ENCODE results near the gene GHRL.

DNA sequence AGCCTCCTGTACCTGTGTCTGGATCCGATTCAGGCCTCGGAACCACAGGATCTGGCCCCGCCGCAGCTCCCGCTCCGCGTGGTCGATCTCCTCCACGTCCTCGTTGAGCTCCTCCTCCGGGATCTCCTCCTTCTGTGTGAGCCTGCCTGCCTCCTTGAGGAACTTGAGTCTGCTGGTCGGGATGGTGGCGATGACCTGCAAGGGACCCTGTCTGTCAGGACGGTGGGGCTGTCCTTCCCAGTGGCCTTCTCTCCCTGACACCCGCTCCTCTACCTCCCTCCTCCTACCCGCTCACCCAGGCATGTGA, 45.4 kb upstream of the GHRL start:
- TF ChIP-seq POLR2A (IDR thresholded peaks at IDR 0.05; ENCODE audit: low read depth, low read length) (no peak), EZH2 (IDR thresholded peaks at IDR 0.05; ENCODE audit: borderline replicate concordance, low read depth, low read length, severe bottlenecking) (no peak), POLR2AphosphoS5 (IDR thresholded peaks at IDR 0.05; ENCODE audit: insufficient read depth, low read depth, low read length) (no peak), JUN (IDR thresholded peaks at IDR 0.05; ENCODE audit: borderline replicate concordance, insufficient read depth, insufficient read length, low read depth) (no peak), FOS (IDR thresholded peaks at IDR 0.05; ENCODE audit: borderline replicate concordance, insufficient read depth, low read length) (no peak), MYC (IDR thresholded peaks at IDR 0.05; ENCODE audit: low read depth, low read length) (no peak), GATA2 (IDR thresholded peaks at IDR 0.05; ENCODE audit: insufficient read depth, insufficient read length, low read depth, low read length) (no peak)
- TF ChIP-seq, protein P1, sequence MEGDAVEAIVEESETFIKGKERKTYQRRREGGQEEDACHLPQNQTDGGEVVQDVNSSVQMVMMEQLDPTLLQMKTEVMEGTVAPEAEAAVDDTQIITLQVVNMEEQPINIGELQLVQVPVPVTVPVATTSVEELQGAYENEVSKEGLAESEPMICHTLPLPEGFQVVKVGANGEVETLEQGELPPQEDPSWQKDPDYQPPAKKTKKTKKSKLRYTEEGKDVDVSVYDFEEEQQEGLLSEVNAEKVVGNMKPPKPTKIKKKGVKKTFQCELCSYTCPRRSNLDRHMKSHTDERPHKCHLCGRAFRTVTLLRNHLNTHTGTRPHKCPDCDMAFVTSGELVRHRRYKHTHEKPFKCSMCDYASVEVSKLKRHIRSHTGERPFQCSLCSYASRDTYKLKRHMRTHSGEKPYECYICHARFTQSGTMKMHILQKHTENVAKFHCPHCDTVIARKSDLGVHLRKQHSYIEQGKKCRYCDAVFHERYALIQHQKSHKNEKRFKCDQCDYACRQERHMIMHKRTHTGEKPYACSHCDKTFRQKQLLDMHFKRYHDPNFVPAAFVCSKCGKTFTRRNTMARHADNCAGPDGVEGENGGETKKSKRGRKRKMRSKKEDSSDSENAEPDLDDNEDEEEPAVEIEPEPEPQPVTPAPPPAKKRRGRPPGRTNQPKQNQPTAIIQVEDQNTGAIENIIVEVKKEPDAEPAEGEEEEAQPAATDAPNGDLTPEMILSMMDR (IDR thresholded peaks at IDR 0.05; ENCODE audit: extremely low read depth in 1 of 2, insufficient read depth in 1 of 2, low read depth in 1 of 2, low read length in 2 of 2) = no peak
- TF ChIP-seq, protein P2, sequence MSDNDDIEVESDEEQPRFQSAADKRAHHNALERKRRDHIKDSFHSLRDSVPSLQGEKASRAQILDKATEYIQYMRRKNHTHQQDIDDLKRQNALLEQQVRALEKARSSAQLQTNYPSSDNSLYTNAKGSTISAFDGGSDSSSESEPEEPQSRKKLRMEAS (IDR thresholded peaks at IDR 0.05; ENCODE audit: insufficient read depth, insufficient read length) = no peak

Measured in endothelial cell of umbilical vein (primary cell).